ENCODE results near the gene CAMKV.

Gene CAMKV

GRCh38 chr3:49876567-49876966, 6.9 kb upstream of the CAMKV start:
- Histone ChIP-seq H3K9ac (ENCODE audit: low read depth in 1 of 2, low read length in 2 of 2) (no peak overlapping the region), H3K36me3 (ENCODE audit: control insufficient read depth in 2 of 2, insufficient read depth in 2 of 2, low read length in 2 of 2) (no peaks in the 10 kb centered on the region), H3K4me3 (ENCODE audit: low read length in 2 of 2) (no peak overlapping the region), H3K27me3 (ENCODE audit: control insufficient read depth in 2 of 2, insufficient read depth in 2 of 2, low read length in 2 of 2) (no peaks in the 10 kb centered on the region), H3K27ac (ENCODE audit: low read depth in 2 of 2, low read length in 2 of 2) (no peak overlapping the region), H3K9me3 (ENCODE audit: control insufficient read depth in 2 of 2, low read length in 2 of 2) (no peaks in the 10 kb centered on the region), H3K4me1 (ENCODE audit: control insufficient read depth in 2 of 2, insufficient read depth in 2 of 2, low read length in 2 of 2) (peaks cover 18 to 20% of the 10 kb centered on the region in 2 donors)

DNA sequence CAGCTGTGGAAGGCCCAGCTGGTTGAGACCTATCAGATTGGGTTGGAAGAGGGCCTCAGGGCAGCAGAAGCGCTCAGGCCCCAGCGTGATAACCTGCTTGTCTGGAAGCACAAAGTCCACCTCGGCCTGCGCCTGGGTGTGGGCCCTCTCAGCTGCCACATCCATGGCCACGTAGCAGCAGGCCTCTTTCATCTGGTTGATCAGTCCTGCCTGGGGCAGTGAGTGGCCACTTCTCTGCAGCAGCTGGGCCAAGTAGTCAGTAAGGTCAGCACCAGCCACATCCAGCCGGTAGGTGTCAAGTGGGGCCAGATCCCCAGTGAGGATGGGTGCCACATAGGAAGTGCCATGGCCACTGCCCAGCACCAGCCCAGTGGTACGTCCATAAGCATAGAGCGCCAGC, 3.9 kb upstream of the CAMKV start:
- peaks cover 7 to 18% of the 10 kb centered on the region in 2 donors for H3K27me3 ChIP-seq (ENCODE audit: control insufficient read depth in 2 of 2, insufficient read depth in 2 of 2, low read length in 2 of 2)

DNA sequence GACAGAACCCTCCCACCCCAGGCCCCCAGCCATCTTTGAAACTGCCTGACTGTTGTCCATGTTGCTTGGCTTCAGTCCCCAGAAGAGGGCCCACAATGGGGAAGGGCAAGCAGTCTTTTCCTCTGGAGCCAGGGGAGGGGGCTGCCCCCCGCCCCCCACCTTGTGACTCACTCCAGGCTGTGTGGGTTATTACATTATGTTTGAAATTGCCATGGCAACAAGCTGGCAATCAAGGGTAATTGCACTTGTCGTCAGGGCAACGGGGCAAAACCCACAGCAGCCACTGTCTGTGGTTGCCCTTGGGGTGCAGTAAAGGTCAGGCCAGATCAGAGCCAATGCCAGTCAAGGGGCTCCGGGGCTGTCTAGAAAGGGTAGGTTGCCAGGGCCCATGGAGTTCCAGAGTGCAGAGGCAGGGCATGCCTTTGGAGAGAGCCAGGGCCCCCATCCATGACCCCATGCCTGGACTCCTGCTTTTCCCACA, 3.1 kb upstream of the CAMKV start:
- peaks cover 14 to 17% of the 10 kb centered on the region in 2 donors for H3K4me1 ChIP-seq (ENCODE audit: control insufficient read depth in 2 of 2, insufficient read depth in 2 of 2, low read length in 2 of 2)
- H3K27me3 ChIP-seq (ENCODE audit: control insufficient read depth in 2 of 2, insufficient read depth in 2 of 2, low read length in 2 of 2) = peaks cover 14 to 22% of the 10 kb centered on the region in 2 donors
- no peak overlapping the region for H3K9ac ChIP-seq (ENCODE audit: low read depth in 1 of 2, low read length in 2 of 2)
- peak overlapping the region; percentile 66 to 68 for H3K27ac ChIP-seq (ENCODE audit: low read depth in 2 of 2, low read length in 2 of 2)
- no peak overlapping the region for H3K4me3 ChIP-seq (ENCODE audit: low read length in 2 of 2)
- no peaks in the 10 kb centered on the region for H3K9me3 ChIP-seq (ENCODE audit: control insufficient read depth in 2 of 2, low read length in 2 of 2)
- no peaks in the 10 kb centered on the region for H3K36me3 ChIP-seq (ENCODE audit: control insufficient read depth in 2 of 2, insufficient read depth in 2 of 2, low read length in 2 of 2)

More for the DNA sequence above, 3.9 kb upstream of the CAMKV start:
- no peaks in the 10 kb centered on the region for H3K36me3 ChIP-seq (ENCODE audit: control insufficient read depth in 2 of 2, insufficient read depth in 2 of 2, low read length in 2 of 2)
- H3K9ac ChIP-seq (ENCODE audit: low read depth in 1 of 2, low read length in 2 of 2) = peak overlapping the region in 1 of 2 donors; percentile 18
- no peaks in the 10 kb centered on the region for H3K9me3 ChIP-seq (ENCODE audit: control insufficient read depth in 2 of 2, low read length in 2 of 2)
- H3K4me3 ChIP-seq (ENCODE audit: low read length in 2 of 2) = peak overlapping the region in 1 of 2 donors; percentile 19
- peaks cover 14 to 17% of the 10 kb centered on the region in 2 donors for H3K4me1 ChIP-seq (ENCODE audit: control insufficient read depth in 2 of 2, insufficient read depth in 2 of 2, low read length in 2 of 2)
- H3K27ac ChIP-seq (ENCODE audit: low read depth in 2 of 2, low read length in 2 of 2) = peak overlapping the region; percentile 66 to 68

DNA sequence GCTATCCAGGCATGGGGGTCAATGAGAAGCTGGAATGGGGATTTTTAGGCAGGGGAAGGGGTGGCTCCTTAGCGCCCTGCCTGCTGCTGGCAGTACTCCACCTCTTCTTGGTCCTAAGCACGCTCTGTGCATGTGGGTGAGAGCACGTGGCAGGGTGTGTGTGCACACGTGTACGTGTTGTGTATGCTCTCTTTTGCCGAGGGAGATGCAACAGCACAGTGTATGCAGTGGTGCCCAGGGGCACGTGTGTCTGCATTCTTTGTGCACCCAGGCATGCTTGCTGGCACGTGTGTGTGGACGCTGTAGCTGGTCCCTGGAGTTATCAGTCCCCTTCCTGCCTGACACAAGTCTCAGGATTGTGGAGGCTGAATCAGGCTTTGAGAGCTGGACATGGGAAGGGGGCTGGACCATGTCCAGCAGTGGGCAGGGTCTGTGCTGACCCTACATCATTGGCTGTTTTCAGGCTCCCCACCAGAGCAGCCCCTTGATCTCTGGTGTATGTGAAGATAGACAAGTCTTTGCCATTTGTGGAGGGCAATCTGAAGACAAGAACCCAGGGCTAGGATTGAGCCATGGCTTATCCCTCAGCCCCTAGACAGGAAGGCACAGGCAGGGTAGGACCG, 1.9 kb upstream of the CAMKV start:
- no peak overlapping the region for H3K4me3 ChIP-seq (ENCODE audit: low read length in 2 of 2)
- H3K4me1 ChIP-seq (ENCODE audit: control insufficient read depth in 2 of 2, insufficient read depth in 2 of 2, low read length in 2 of 2) = peaks cover 14 to 17% of the 10 kb centered on the region in 2 donors
- H3K27me3 ChIP-seq (ENCODE audit: control insufficient read depth in 2 of 2, insufficient read depth in 2 of 2, low read length in 2 of 2) = peaks cover 17 to 24% of the 10 kb centered on the region in 2 donors
- no peak overlapping the region for H3K9ac ChIP-seq (ENCODE audit: low read depth in 1 of 2, low read length in 2 of 2)
- no peak overlapping the region for H3K27ac ChIP-seq (ENCODE audit: low read depth in 2 of 2, low read length in 2 of 2)
- no peaks in the 10 kb centered on the region for H3K9me3 ChIP-seq (ENCODE audit: control insufficient read depth in 2 of 2, low read length in 2 of 2)
- no peaks in the 10 kb centered on the region for H3K36me3 ChIP-seq (ENCODE audit: control insufficient read depth in 2 of 2, insufficient read depth in 2 of 2, low read length in 2 of 2)

DNA sequence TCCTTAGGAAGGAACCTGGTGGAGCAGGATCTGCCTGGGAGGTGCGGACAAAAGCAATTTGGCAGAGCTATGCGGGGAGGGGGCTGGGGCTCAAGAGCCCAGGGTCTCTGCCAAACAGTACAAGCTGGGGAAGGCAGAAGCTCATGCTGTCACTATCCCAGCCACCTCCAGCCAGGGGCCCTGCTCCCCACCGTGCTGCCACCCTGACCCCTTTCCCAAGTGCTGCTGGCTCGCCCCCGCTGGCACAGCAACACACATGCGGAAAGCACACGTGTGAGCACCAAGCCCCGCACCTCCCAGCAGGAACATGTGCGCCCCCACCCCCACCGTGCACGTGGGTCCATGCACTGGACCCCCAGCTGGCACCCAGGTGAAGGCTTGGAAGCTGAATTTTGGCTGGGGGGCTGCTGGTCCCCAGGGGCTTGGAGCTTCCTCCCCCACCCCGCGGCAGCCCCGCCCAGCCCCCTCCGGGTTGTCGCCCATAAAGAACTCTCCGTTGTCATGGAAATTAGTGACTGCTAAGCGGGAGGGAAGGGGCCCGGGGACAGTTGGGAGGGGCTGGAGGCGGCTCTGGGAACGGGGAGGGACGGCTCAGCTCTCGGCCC, 742 bp downstream of the CAMKV start:
- Histone ChIP-seq H3K36me3 (ENCODE audit: control insufficient read depth in 2 of 2, insufficient read depth in 2 of 2, low read length in 2 of 2) (no peaks in the 10 kb centered on the region), H3K4me3 (ENCODE audit: low read length in 2 of 2) (no peak overlapping the region), H3K27ac (ENCODE audit: low read depth in 2 of 2, low read length in 2 of 2) (no peak overlapping the region), H3K9me3 (ENCODE audit: control insufficient read depth in 2 of 2, low read length in 2 of 2) (no peaks in the 10 kb centered on the region), H3K9ac (ENCODE audit: low read depth in 1 of 2, low read length in 2 of 2) (no peak overlapping the region), H3K4me1 (ENCODE audit: control insufficient read depth in 2 of 2, insufficient read depth in 2 of 2, low read length in 2 of 2) (peaks cover 9 to 15% of the 10 kb centered on the region in 2 donors), H3K27me3 (ENCODE audit: control insufficient read depth in 2 of 2, insufficient read depth in 2 of 2, low read length in 2 of 2) (peaks cover 17 to 36% of the 10 kb centered on the region in 2 donors)

GRCh38 chr3:49867871-49868321, 1.8 kb downstream of the CAMKV start:
- H3K36me3 ChIP-seq (ENCODE audit: control insufficient read depth in 2 of 2, insufficient read depth in 2 of 2, low read length in 2 of 2) = no peaks in the 10 kb centered on the region
- H3K27ac ChIP-seq (ENCODE audit: low read depth in 2 of 2, low read length in 2 of 2) = no peak overlapping the region
- no peak overlapping the region for H3K9ac ChIP-seq (ENCODE audit: low read depth in 1 of 2, low read length in 2 of 2)
- H3K9me3 ChIP-seq (ENCODE audit: control insufficient read depth in 2 of 2, low read length in 2 of 2) = no peaks in the 10 kb centered on the region
- peaks cover 3 to 4% of the 10 kb centered on the region in 2 donors for H3K4me1 ChIP-seq (ENCODE audit: control insufficient read depth in 2 of 2, insufficient read depth in 2 of 2, low read length in 2 of 2)
- peaks cover 17 to 36% of the 10 kb centered on the region in 2 donors for H3K27me3 ChIP-seq (ENCODE audit: control insufficient read depth in 2 of 2, insufficient read depth in 2 of 2, low read length in 2 of 2)
- H3K4me3 ChIP-seq (ENCODE audit: low read length in 2 of 2) = no peak overlapping the region

GRCh38 chr3:49867400-49867799, 2.3 kb downstream of the CAMKV start:
- Histone ChIP-seq H3K4me1 (ENCODE audit: control insufficient read depth in 2 of 2, insufficient read depth in 2 of 2, low read length in 2 of 2) (no peaks in the 10 kb centered on the region), H3K36me3 (ENCODE audit: control insufficient read depth in 2 of 2, insufficient read depth in 2 of 2, low read length in 2 of 2) (no peaks in the 10 kb centered on the region), H3K27me3 (ENCODE audit: control insufficient read depth in 2 of 2, insufficient read depth in 2 of 2, low read length in 2 of 2) (peaks cover 17 to 36% of the 10 kb centered on the region in 2 donors), H3K4me3 (ENCODE audit: low read length in 2 of 2) (no peak overlapping the region), H3K27ac (ENCODE audit: low read depth in 2 of 2, low read length in 2 of 2) (no peak overlapping the region), H3K9me3 (ENCODE audit: control insufficient read depth in 2 of 2, low read length in 2 of 2) (no peaks in the 10 kb centered on the region), H3K9ac (ENCODE audit: low read depth in 1 of 2, low read length in 2 of 2) (no peak overlapping the region)

DNA sequence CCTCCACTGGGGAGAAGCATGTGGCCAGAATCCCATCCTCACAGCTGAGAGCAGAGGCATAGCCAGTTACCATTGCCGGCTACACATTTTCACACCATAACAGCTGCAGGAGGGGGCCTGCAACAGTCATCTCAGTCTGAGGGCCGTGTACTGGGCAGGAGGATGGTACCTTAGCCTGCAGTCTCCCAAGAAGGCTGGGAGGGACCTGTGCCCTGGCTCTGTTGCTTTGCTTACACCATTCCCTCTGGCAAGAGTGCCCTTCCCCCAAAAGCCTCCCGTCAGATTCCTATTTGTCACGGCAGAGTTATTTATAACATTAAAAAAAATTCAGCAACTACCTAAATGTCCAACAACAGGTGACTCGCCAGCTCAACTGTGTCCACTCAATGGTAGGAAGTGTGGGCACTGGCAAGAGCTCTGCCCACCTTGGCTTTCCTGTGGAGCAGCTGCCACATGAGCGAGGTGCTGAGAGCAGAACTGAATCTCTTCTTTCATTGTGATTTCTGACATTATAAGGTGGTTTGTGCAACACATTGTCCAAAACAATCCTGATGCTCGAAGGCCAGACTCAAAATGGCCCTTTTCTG, 4.4 kb downstream of the CAMKV start:
- Histone ChIP-seq H3K9ac (ENCODE audit: low read depth in 1 of 2, low read length in 2 of 2) (no peak overlapping the region), H3K4me3 (ENCODE audit: low read length in 2 of 2) (no peak overlapping the region), H3K4me1 (ENCODE audit: control insufficient read depth in 2 of 2, insufficient read depth in 2 of 2, low read length in 2 of 2) (no peaks in the 10 kb centered on the region), H3K9me3 (ENCODE audit: control insufficient read depth in 2 of 2, low read length in 2 of 2) (no peaks in the 10 kb centered on the region), H3K36me3 (ENCODE audit: control insufficient read depth in 2 of 2, insufficient read depth in 2 of 2, low read length in 2 of 2) (no peaks in the 10 kb centered on the region), H3K27ac (ENCODE audit: low read depth in 2 of 2, low read length in 2 of 2) (no peak overlapping the region), H3K27me3 (ENCODE audit: control insufficient read depth in 2 of 2, insufficient read depth in 2 of 2, low read length in 2 of 2) (peaks cover 17 to 27% of the 10 kb centered on the region in 2 donors)

DNA sequence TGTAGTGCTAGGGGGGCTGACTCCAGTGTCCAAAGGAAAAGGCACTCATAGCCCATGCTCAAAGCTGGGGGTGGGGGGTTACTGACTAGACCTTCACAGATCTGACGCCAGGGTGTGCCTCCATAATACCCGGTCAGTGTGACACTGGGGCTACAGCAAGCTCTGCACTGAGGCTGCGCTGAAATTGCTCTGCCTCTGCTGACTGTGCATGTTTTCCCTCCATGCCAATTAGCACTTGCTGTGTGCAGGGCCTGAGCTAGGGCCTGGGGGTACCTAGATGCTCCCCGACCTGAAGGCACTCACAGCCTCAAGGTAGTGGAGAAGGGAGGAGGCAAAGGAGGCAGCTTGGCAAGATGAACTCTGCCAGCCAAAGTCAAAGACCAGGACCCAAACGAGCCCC, 5.2 kb downstream of the CAMKV start:
- no peak overlapping the region for H3K27ac ChIP-seq (ENCODE audit: low read depth in 2 of 2, low read length in 2 of 2)
- H3K4me3 ChIP-seq (ENCODE audit: low read length in 2 of 2) = no peak overlapping the region
- H3K9me3 ChIP-seq (ENCODE audit: control insufficient read depth in 2 of 2, low read length in 2 of 2) = no peaks in the 10 kb centered on the region
- H3K9ac ChIP-seq (ENCODE audit: low read depth in 1 of 2, low read length in 2 of 2) = no peak overlapping the region
- H3K36me3 ChIP-seq (ENCODE audit: control insufficient read depth in 2 of 2, insufficient read depth in 2 of 2, low read length in 2 of 2) = no peaks in the 10 kb centered on the region
- peaks cover 13 to 23% of the 10 kb centered on the region in 2 donors for H3K27me3 ChIP-seq (ENCODE audit: control insufficient read depth in 2 of 2, insufficient read depth in 2 of 2, low read length in 2 of 2)
- H3K4me1 ChIP-seq (ENCODE audit: control insufficient read depth in 2 of 2, insufficient read depth in 2 of 2, low read length in 2 of 2) = no peaks in the 10 kb centered on the region

DNA sequence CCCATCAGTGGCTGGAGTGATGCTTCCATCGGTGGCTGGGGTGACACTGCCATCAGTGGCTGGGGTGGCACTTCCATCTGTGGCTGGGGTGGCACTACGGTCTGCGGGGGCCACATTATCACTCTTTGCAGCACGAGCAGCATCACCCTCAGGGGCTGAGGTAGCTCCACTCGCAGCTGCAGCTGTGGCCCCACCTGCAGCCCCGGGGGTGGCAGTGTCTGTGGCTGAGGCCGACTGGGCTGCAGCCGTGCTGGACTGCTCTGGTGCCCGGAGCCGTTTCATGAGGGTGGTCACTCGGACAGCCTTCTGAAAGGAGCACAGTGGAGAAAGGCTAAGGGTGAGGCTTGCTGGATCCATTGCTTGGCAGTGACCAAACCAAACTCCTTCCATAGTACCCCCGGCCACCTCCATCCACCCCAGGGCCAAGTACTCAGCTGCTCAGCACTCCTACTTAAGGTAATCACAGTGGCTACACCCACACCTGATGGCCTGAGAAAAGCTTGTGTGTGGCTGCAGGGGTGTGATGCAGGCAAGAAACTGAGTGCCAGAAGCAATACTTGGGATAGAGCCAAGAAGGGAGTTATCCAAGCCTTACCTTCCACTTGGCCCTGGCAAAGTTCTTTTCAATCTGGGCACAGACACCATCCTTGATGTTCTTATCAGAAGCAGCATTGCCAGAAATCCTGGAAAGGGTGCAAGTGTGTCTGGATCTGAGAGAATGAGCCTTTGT, 10.0 kb downstream of the CAMKV start:
- H3K4me1 ChIP-seq (ENCODE audit: control insufficient read depth in 2 of 2, insufficient read depth in 2 of 2, low read length in 2 of 2) = peaks cover 10 to 12% of the 10 kb centered on the region in 2 donors
- H3K9ac ChIP-seq (ENCODE audit: low read depth in 1 of 2, low read length in 2 of 2) = no peak overlapping the region
- peaks cover 0 to 6% of the 10 kb centered on the region in 2 donors for H3K27me3 ChIP-seq (ENCODE audit: control insufficient read depth in 2 of 2, insufficient read depth in 2 of 2, low read length in 2 of 2)
- H3K36me3 ChIP-seq (ENCODE audit: control insufficient read depth in 2 of 2, insufficient read depth in 2 of 2, low read length in 2 of 2) = no peaks in the 10 kb centered on the region
- H3K9me3 ChIP-seq (ENCODE audit: control insufficient read depth in 2 of 2, low read length in 2 of 2) = no peaks in the 10 kb centered on the region
- H3K4me3 ChIP-seq (ENCODE audit: low read length in 2 of 2) = no peak overlapping the region
- no peak overlapping the region for H3K27ac ChIP-seq (ENCODE audit: low read depth in 2 of 2, low read length in 2 of 2)
